Measurements from ENCODE around the gene B3GAT3.
"Not testable (repeated sequence)": the region's sequence is repeated elsewhere in the genome, so short reads cannot be mapped to it uniquely, and the experiment has no call there.

B3GAT3 gene

GRCh38 chr11:62580959-62581715, 40.6 kb downstream of the B3GAT3 start:
- DNase-seq (ENCODE audit: low read depth in 2 of 3, low spot score in 1 of 3): no peak

GRCh38 chr11:62579252-62579651, 42.5 kb downstream of the B3GAT3 start:
- DNase-seq (ENCODE audit: low read depth in 2 of 3, low spot score in 1 of 3): no peak

- no peak for DNase-seq (ENCODE audit: low read depth in 2 of 3, low spot score in 1 of 3)
Observed at GRCh38 chr11:62578541-62578940, 43.2 kb downstream of the B3GAT3 start.

GRCh38 chr11:62577046-62577714, 44.6 kb downstream of the B3GAT3 start:
- DNase-seq (ENCODE audit: low read depth in 2 of 3, low spot score in 1 of 3): no peak

GRCh38 chr11:62575837-62576236, 45.9 kb downstream of the B3GAT3 start:
- no peak for DNase-seq (ENCODE audit: low read depth in 2 of 3, low spot score in 1 of 3)

GRCh38 chr11:62575156-62575555, 46.6 kb downstream of the B3GAT3 start:
- no peak for DNase-seq (ENCODE audit: low read depth in 2 of 3, low spot score in 1 of 3)

GRCh38 chr11:62574363-62575071, 47.3 kb downstream of the B3GAT3 start:
- DNase-seq (ENCODE audit: low read depth in 2 of 3, low spot score in 1 of 3): no peak

GRCh38 chr11:62573592-62574362, 48.0 kb downstream of the B3GAT3 start, which contains the start of gene EEF1G:
TSS of gene EEF1G (minus strand) at chr11:62573891. CDS start at chr11:62573842, 49 bp downstream.
- DNase-seq (ENCODE audit: low read depth in 2 of 3, low spot score in 1 of 3): peak; percentile 97 to 98 (median 97)

- DNase-seq (ENCODE audit: low read depth in 2 of 3, low spot score in 1 of 3): no peak
Observed at GRCh38 chr11:62573006-62573591, 48.7 kb downstream of the B3GAT3 start.

- DNase-seq (ENCODE audit: low read depth in 2 of 3, low spot score in 1 of 3): no peak
Observed at GRCh38 chr11:62572431-62572830, 49.4 kb downstream of the B3GAT3 start.

- not testable (repeated sequence) for DNase-seq (ENCODE audit: low read depth in 2 of 3, low spot score in 1 of 3)
Observed at GRCh38 chr11:62571493-62571892, 50.3 kb downstream of the B3GAT3 start.

GRCh38 chr11:62570903-62571302, 50.9 kb downstream of the B3GAT3 start:
- not testable (repeated sequence) for DNase-seq (ENCODE audit: low read depth in 2 of 3, low spot score in 1 of 3)

GRCh38 chr11:62569611-62570010, 52.2 kb downstream of the B3GAT3 start:
- DNase-seq (ENCODE audit: low read depth in 2 of 3, low spot score in 1 of 3): no peak

GRCh38 chr11:62567018-62567633, 54.7 kb downstream of the B3GAT3 start:
- DNase-seq (ENCODE audit: low read depth in 2 of 3, low spot score in 1 of 3): no peak

- DNase-seq (ENCODE audit: low read depth in 2 of 3, low spot score in 1 of 3): no peak
Observed at GRCh38 chr11:62566247-62566646, 55.5 kb downstream of the B3GAT3 start.

Data from stimulated activated CD4-positive, alpha-beta T cell treated with anti-CD3 and anti-CD28 coated beads, Interleukin-12 subunit alpha, Interleukin-12 subunit beta, amount 100 ng/mL, for 48 hours (primary cell).